GM12892 (cell line): ENCODE data around the gene VPS33A.

ENCODE experiments used
- DNase-seq: peaks from one replicate; pipeline ENCODE4 v3.0.0; 2011; ENCODE audit not compliant: insufficient read length
- FAIRE-seq: peaks from 2 replicates; lab custom pipeline; 2011; peaks lifted over from hg19 to GRCh38; lab: Jason Lieb, UNC
- POLR2A ChIP-seq: IDR thresholded peaks from 2 replicates; pipeline ENCODE4 v1.6.1; 2011; ENCODE audit warnings: low read depth, low read length, control low read depth
- POLR2AphosphoS5 ChIP-seq: IDR thresholded peaks from 2 replicates; pipeline ENCODE4 v1.6.1; 2011; ENCODE audit warnings: low read depth, low read length, control low read depth
- TAF1 ChIP-seq: IDR thresholded peaks from 2 replicates; pipeline ENCODE4 v1.6.1; 2011; ENCODE audit warnings: low read depth, mild to moderate bottlenecking, control low read depth, low read length, borderline replicate concordance

The VPS33A gene

DNA sequence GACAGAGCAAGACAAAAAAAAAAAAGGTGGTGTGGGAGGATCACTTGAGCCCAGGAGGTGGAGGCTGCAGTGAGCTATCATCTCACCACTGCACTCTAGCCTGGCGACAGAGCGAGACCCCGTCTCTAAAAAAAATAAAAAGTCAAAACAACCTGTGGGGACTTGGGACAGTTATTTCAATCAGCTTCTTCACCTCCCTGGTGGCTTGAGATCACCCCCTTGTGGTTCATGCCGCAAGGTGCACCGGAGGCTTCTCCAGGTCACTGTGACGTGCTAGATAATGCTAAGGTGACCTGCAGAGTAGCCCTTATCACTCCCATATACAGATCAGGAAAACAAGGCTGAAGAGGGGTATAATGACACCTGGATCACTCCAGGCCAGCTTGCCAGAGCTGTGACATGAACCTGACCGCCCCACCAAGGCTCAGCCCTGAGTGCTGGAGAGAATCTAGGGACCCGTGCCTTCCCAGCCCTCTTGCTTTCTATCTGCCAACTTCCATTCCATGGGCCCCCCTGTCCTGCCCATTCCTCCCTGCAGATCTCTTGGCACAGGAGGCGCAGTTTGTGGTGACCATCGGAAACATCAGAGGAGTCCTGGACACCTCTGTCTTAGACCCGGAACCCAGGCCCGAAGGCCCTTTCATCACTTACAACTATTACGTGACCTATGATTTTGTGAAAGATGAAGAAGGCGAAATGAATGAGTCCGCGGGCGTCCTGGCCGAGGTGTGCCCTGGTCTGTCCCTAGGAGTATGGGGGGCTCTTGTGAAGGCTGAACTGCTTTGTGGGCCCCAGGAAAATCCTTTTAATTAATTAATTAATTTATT is 75.2 kb downstream of the VPS33A start:
- DNase-seq (peak; percentile 75), FAIRE-seq (peak; percentile 78)
- TF ChIP-seq TAF1: no peak
- no peak for TF ChIP-seq POLR2AphosphoS5

DNA sequence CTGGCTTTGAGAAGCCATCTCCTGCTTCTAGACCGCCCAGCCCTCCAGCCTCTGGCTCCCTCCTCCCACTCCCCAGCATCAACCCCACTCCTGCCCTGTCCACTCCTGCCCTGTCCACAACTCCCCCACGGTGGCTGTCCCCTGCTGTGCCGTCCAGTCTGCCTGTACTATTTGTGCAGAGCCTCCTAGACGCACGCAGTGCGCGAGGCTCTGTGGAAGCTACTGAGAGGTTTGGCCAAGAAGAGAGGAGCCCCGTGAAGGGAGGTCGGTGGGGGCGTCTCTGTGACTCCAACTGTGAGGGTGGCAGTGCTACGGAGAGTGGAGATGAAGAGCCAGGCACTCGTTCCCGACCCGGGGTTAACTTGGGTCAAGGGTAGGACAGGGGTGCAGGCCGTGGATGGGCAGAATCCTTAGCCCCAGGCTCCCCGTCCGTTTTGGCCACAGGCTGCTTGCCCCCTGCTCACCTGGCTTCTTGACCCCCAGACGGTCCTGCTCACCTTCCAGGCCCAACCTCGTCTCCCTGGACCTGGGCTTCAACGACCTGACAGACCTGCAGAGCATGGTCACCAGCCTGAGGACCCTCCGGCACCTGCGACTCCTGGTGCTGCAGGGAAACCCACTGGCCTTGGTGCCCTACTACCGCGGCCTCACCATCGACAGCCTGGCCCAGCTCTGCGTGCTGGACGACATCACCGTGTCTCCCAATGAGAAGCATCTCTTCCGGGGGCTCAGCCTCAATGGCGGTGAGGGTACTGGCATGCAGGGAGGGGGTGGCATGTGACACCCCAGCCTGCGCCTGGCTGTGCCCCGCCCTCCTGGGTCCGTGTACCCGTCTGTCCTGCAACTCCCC is 76.4 kb downstream of the VPS33A start:
- TF ChIP-seq POLR2A (no peak), POLR2AphosphoS5 (no peak), TAF1 (no peak)
- DNase-seq (no peak), FAIRE-seq (no peak)

DNA sequence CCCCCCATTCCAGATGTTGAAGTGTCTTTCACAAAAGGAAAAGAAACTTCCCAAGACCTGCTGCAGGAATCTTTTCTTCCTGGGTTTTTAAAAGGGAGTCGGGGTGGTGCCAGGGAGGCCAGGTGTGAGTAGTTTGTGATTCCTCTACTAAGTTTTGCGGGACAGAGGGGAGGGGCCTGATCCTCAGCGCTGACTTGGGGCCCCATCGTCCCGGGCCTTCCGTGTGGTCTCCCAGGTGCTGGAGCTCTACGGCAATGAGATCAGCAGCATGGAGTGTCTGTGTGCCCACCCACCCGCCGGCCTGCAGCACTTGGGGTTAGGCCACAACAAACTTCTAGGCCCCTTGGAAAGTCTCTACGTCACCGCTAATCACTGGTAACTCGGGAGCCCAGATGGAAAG is 78.8 kb downstream of the VPS33A start:
- no peak for FAIRE-seq
- no peak for TF ChIP-seq TAF1
- no peak for TF ChIP-seq POLR2AphosphoS5
- no peak for TF ChIP-seq POLR2A
- no peak for DNase-seq

DNA sequence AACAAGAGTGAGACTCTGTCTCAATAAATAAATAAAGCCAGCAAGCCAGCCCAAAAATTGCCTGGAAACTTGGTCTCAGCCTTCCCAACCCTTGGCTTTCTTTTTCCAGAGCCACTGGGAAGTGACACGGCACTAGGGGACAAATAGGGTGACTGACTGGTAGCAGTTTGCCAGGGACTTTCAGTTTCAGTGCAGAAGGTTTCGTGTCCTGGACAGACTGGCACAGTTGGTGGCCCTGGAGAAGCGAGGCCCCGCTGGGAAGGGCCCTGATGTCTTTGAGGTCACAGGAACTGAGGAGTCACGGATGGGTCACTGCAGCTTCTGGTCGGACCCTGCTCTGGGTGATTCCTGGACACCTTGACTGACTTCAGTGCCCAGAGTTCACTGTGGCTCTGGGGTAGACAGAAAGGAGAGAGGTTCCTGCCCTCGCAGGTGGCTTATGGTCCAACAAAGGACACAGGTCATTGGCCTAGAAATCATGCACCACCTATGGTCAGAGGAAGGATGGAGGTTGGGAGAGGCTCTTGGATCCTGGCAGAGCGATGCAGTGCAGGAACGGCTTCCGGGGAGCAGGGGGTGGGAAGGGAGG is 80.7 kb downstream of the VPS33A start:
- FAIRE-seq (no peak), DNase-seq (no peak)
- TF ChIP-seq TAF1 (no peak), POLR2AphosphoS5 (no peak), POLR2A (no peak)

DNA sequence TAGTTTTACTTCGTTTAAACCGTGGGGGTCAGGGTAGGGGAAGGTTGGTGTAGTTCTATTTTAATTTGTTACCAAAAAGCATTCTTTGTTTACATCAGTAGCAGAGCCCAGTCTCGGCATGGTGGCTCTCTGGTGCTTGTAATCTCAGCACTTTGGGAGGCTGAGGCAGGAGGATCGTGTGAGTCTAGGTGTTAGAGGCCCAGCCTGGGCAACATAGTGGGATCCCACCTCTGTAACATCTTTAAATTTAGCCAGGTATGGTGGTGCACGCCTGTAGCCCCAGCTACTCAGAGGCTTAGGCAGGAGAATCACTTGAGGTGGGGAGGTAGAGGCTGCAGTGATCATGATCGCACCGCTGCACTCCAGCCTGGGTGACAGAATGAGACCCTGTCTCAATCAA is 81.2 kb downstream of the VPS33A start:
- TF ChIP-seq TAF1 (no peak), POLR2AphosphoS5 (no peak), POLR2A (no peak)
- FAIRE-seq (no peak), DNase-seq (no peak)

DNA sequence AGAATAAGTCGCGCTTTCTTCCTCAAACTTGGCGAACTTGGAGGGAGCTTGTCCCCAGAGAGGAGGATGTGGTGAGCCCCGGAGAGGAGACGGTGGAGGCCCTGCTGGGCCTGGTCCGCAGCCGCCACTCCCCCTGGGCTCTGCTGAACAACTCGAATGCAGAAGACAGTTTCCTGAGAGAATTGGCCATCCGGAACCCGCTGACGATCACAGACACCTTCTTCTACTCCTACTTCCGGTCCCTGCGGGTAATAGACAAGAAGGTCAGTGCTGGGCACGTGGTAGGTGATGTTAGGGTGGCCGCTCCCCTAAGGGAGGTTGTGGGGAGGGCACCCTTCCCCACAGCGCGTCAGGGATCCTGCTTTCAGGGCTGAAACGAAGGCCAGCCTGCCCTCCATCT is 81.8 kb downstream of the VPS33A start:
- DNase-seq (no peak), FAIRE-seq (no peak)
- TF ChIP-seq POLR2AphosphoS5 (no peak), TAF1 (no peak), POLR2A (no peak)

DNA sequence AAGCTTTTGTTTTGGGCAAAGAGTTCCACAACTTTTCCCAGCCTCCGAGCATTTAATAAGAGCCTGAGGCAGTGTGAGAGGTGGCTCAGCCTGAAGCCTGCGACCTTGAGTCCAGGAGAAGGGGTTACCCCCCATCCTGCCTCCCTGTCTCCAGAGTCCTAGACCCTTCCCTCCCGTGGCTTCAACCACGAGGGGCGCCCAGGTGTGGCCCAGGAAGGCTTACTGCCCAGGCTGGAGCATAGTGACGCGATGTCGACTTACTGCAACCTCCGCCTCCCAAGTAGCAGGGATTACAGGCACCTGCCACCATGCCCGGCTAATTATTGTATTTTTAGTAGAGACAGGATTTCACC is 82.7 kb downstream of the VPS33A start:
- TF ChIP-seq POLR2A (no peak), POLR2AphosphoS5 (no peak), TAF1 (no peak)
- DNase-seq (no peak), FAIRE-seq (no peak)

DNA sequence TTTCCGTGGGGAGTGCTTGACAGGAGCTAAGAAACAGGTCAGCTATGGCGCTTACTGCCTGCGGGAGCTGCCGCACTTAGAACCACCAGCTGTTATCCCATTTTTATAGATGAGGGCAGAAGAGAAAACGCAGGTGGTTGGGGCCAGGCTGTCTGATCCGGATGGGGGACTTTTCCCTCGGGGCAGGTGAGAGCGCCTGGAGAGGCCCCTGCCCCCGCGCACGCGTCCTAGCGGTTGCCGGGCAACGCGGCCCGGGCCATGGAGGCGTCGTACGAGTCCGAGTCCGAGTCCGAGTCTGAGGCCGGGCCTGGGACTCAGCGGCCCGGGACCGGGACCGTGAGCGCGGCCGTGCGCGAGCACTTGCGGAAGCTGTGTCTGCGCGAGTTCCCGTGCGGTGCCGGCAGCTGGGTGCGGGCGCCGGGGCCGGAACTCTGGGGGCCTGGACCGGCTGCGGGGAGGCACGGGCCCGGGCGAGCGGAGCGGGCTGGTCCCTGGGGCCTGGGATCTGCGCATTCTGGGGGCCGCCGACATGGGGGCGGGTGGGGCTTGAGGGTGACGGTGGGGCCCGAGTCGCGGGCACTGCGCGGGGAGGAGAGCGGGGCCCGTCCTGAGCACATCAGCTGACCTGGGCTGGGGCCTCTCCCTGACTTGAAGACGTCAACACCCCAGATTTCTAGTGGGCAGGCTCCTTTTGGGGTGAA is 83.3 kb downstream of the VPS33A start, which contains the start of gene LRRC43:
Gene LRRC43 (plus strand): TSS at position 237 of the 701 bp plus-strand sequence. CDS start 22 bp downstream, at position 259.
- FAIRE-seq: no peak
- no peak for TF ChIP-seq POLR2A
- no peak for TF ChIP-seq POLR2AphosphoS5
- TF ChIP-seq TAF1: no peak
- no peak for DNase-seq
